NCI-H774 (cell line): ENCODE measurements around the gene JUN.

ENCODE experiments used
- DNase-seq: peaks from one replicate; lab custom pipeline; 2025; lab: John Stamatoyannopoulos, UW

The JUN gene

DNA sequence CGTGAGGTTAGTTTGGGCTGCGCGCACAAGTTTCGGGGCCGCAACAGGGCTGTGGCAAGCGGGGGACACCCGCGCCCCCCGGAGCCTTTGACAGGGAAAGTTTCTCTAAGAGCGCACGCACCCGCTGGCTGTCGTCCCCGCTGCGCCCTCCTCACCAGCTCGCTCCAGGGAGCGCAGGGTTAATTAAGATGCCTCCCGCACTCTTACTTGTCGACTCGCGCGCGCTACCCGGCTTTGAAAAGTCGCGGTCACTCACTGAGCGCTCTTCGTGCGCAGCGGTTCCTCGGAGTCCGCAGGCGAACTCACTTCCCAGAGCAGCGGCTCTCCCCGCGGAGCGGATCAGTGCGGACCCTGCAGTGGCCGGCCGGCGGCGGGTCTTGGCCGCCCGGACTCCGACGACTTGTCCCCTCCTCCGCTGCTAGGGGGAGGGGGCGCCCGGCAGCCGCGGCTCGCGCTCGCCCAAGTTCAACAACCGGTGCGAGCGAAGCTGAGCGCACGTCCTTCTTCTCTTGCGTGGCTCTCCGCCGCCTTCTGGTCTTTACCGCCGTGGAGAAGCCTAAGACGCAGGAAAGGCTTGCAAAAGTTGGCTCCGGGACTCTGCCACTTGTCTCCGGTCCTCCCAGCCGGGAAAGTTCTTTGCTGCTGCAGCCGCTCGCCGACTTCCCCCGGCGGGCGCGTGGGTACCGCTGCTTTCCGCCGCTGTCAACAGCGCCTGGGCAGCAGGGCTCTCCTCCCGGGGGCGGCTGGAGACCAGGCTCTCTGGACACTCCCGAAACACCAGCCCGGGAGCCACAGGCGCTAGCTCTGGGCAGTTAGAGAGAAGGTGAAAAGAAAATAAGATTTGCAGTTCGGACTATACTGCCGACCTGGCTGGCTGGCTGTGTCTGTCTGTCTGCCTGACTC is 506 bp downstream of the JUN start:
- DNase-seq: peak; percentile 62

GRCh38 chr1:58782178-58783089 is 1.4 kb downstream of the JUN start:
- DNase-seq: peak; percentile 62

DNA sequence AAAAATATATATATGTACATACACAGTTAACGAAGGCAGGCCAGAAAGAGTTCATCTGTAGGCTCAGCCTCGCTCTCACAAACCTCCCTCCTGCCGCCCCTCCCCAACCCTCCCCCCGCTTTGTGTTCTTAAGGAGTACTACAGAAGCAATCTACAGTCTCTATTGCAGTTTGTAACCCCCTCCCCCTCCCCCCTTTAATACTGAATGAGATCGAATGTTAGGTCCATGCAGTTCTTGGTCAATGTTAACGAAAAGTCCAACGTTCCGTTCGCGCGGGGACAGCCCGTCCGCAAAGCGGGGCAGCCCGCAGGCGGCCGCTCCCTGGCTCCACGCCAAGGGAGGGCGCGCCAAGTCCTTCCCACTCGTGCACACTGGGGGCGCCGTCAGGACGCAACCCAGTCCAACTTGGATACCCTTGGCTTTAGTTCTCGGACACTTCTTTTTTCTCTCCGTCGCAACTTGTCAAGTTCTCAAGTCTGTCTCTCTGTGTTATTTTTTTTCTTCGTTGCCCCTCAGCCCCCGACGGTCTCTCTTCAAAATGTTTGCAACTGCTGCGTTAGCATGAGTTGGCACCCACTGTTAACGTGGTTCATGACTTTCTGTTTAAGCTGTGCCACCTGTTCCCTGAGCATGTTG is 2.2 kb downstream of the JUN start:
- peak; percentile 72 for DNase-seq

- no peak for DNase-seq
Measured at GRCh38 chr1:58780836-58781452, 2.9 kb downstream of the JUN start.

DNA sequence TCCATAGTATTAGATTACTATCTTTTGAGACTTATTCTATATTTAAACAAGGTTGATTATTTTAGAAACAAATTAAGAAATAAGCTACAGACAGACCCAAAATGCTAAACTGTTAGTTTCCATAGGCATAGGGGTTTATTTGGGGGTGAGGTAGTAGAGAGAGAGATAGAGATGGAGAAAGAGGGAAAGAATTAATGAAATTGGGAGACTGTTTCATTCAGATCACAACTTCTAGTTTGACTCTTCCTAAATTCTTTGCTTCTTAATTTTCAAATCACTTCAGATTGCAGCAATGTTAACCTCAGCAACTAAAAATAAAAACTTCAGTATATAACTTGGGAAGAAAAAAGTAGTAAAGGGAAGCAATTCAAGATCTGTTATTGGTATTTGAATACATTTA is 3.4 kb downstream of the JUN start:
- DNase-seq: no peak

- peak; percentile 91 for DNase-seq
Measured at GRCh38 chr1:58779801-58780382, 4.0 kb downstream of the JUN start.

GRCh38 chr1:58779059-58779754 is 4.6 kb downstream of the JUN start:
- DNase-seq: no peak

DNA sequence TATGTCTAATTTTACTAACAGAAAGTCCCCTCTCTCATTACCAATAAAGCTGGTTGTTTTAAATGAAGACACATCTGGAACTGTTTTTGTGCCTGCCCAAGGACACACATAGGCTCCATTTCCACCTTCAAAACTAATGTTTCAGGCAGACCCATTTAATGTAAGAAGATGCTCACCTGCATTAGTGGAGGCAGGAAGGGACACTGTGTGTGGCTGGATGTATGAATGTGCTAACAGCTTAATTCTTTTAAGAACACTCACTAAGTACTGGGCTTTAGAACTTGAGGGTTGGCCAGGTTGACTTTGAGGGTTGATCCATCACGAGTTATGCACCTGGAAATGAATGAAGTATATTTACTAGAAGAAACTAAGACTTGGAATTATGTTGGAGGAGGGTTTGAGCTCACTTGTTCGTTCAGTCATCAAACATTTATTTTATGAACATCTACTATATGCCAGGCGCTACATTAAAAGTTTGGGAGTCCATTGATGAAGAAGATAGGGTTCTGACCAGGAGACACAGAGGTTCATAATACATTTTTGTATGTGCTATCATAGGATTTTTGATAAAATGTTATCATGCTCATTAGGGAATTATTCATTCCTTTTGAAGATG is 5.4 kb downstream of the JUN start:
- no peak for DNase-seq

- no peak for DNase-seq
Measured at GRCh38 chr1:58774027-58774426, 9.8 kb downstream of the JUN start.

DNA sequence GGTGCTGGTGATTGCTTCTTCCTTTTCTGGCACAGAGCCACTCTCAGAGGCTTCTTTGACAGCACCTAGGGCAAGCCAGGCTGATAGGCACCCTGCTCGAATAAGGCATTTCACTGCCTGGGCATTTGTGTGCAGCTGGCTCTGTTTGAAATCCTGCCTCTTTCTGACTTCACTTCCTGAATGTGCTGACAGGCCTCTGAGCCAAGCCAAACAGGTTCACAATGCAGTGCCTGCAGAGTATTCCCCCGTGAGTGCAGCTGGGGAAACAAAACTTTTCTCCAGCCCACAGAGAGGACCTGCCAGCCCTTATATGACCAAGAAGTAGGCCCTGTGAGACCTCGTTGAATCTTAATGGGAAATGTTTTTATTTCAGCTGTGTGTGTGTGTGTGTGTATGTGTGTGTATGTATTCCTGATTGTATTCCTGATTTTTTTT is 10.4 kb downstream of the JUN start:
- peak; percentile 91 for DNase-seq

DNA sequence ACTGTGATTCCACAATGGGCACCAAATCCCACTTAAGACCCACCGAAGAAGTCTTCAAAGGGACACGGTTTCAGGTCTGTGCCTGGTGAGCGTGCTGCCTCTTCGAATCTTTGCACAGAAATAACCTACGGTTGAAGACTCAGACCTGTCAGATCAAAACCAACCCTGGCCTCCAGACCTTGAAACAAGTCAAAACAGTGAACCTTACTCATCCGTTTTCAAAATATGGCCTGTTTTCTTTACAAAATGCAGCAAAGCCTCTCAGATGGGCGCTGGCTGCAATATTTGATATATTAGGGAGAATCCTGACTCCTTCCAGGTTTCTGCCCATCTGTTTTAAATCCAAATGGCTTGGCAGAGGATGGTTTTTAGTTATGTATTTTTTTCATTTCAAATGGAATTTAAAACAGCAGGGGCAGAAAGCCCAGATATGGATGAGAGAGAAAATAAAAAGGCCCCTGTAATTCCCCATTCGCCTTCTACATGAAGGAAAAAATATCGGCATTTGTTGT is 14.0 kb downstream of the JUN start:
- DNase-seq: no peak

DNA sequence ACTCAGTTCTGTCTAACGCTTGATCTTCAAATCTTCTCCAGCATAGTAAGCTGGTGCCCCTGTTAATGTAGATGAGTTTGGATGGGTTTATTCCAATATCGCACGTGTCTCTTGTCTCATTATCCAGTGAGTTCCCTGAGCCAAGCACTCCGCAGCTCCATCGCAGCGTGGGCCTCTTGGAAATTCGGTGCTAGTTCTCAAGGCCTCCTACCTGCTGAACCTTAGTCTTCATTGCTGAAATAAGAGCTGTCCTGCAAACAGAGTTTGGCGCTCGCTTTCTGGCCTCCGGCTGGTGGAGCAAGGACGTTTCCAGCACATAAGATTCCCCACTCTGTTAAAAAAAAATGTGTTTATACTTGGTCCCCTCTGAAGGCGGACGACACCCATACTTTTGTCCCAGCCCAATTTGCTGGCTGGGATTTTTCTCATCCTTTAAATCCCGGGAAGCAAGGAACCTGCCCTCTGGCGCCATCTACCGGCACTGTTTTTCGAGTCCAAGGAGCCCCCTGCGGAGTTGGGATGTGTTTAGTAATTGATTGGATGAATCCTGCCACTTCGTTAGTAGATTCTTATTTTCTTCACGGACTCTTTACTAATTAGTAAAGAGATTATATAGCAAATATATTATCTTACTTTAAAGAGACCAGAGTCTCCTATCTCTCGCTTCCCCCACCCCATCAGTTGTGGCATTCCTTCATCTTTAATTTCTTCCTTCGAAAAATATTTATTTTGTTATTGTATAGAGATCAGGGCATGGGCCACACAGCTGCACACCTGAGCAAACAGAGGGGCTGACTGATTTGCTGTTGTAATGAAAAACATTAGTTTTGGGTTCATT is 14.7 kb downstream of the JUN start:
- peak; percentile 65 for DNase-seq

DNA sequence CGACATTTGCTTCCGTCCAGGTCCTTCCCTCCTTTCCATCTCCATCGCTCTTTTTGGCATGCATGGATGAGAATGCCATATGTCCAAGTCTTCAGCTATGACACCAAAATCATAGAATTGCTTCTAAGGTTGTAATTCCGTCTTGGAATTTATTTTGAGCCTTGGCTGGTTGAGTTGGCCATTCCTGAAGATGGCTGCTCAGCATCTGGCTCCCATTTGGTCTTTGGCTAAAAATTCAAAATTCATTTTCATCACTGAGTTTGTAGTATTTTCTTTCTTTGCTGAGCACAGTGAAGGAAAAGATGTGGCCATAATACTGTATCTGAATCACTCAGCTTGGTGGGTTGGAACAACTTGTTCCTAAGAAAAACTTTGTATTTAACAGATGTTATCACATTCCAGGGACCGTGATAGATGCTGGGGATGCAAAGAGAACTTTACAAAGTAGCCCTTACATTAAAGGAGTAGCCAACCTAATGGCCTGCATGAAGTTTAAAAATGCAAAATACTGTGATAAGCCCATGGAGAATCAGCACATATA is 15.6 kb downstream of the JUN start:
- no peak for DNase-seq

GRCh38 chr1:58767143-58767542 is 16.7 kb downstream of the JUN start:
- no peak for DNase-seq

GRCh38 chr1:58765441-58765840 is 18.4 kb downstream of the JUN start:
- no peak for DNase-seq

- no peak for DNase-seq
Measured at GRCh38 chr1:58765006-58765405, 18.8 kb downstream of the JUN start.

- no peak for DNase-seq
Measured at GRCh38 chr1:58764294-58764978, 19.4 kb downstream of the JUN start.

GRCh38 chr1:58763214-58763613 is 20.6 kb downstream of the JUN start:
- DNase-seq: no peak
